OCI-LY7 (cell line): Measurements from ENCODE around the gene FAM222A.

Source experiments
- EZH2phosphoT487 ChIP-seq: fragments of 200-600 bp; sonication (generic); IDR thresholded peaks from 2 replicates; pipeline ENCODE4 v1.6.1; 2018; ENCODE audit warnings: low read depth, borderline replicate concordance, mild to moderate bottlenecking, mixed run types, antibody characterized with exemption, low read length, moderate library complexity, mixed read lengths
- TF ChIP-seq, protein P1 (sequence below): fragments of 200-600 bp; sonication (generic); conservative IDR thresholded peaks from 2 replicates; pipeline ENCODE4 v1.5.1; 2014; ENCODE audit warnings: mild to moderate bottlenecking, antibody characterized with exemption, low read length, moderate library complexity, mixed read lengths

GRCh38 chr12:109762673-109763191 is 49.1 kb downstream of the FAM222A start:
- TF ChIP-seq, protein P1, sequence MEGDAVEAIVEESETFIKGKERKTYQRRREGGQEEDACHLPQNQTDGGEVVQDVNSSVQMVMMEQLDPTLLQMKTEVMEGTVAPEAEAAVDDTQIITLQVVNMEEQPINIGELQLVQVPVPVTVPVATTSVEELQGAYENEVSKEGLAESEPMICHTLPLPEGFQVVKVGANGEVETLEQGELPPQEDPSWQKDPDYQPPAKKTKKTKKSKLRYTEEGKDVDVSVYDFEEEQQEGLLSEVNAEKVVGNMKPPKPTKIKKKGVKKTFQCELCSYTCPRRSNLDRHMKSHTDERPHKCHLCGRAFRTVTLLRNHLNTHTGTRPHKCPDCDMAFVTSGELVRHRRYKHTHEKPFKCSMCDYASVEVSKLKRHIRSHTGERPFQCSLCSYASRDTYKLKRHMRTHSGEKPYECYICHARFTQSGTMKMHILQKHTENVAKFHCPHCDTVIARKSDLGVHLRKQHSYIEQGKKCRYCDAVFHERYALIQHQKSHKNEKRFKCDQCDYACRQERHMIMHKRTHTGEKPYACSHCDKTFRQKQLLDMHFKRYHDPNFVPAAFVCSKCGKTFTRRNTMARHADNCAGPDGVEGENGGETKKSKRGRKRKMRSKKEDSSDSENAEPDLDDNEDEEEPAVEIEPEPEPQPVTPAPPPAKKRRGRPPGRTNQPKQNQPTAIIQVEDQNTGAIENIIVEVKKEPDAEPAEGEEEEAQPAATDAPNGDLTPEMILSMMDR = no peak
- TF ChIP-seq EZH2phosphoT487 = no peak
